ENCODE results near the gene KLF11.

DNA sequence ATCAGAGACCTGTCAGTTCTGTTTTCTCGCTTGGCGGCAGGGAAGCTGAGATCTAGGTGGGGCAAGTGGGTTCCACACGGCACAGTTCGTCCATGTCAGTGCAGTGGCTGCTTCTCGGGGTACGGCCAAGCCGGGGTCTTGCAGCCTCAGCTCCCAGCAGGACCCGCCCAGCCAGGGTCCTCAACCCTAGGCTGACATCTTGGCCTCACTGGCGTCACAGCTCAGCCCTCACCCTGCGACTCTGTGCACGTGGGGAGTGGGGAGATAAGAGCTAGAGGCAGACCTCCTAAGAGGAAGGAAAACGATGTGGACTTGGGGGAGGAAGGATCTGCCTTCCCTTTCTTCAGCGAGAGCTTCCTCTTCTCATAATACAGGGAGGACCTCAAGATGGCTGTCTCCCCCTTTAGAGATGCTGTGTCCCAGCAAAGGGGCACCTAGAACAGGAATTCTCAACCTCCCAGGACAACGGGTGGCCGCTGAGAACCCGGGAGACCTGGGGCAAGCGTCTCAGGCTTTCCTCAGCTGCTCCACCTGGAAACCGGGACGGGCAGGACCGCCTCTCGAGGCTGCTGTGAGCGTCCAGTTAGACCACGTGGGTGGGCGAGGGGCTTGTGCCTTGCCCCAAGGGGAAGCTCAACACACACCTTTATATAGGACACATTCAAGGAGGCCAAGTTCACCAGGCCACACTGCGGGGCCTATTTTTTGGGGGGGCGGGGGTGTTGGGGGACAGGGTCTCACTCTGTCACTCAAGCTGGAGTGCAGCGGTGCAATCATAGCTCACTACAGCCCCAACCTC, 23.5 kb upstream of the KLF11 start:
- TF ChIP-seq POLR2AphosphoS5 (IDR thresholded peaks at IDR 0.05; ENCODE audit: low read depth, low read length) (no peak), POLR2A (IDR thresholded peaks at IDR 0.05; ENCODE audit: low read depth, low read length) (no peak), TAF1 (IDR thresholded peaks at IDR 0.05; ENCODE audit: borderline replicate concordance, low read depth, low read length) (no peak)
